Stomach (tissue), 9 donors: Measurements from ENCODE around the gene RXRA. TPM values are rescaled to one million over a fixed set of nuclear protein-coding genes. Genes with fewer than 3 reads are reported as not detected.
A peak's percentile ranks its signal among the peaks of the same experiment; 100 is the strongest.

Experiments
- DNase-seq, 2 donors: peaks; one replicate each; pipeline versions ENCODE4 v3.0.0 to v3.0.0-alpha.2; 2013 to 2019
- H3K27ac ChIP-seq, 5 donors: fragments of 200-600 bp in 4 of 5; sonication (generic) in 4 of 5; one replicate each; pipeline ENCODE4 v1.5.1; 2013 to 2019; ENCODE audit warnings: mild to moderate bottlenecking in 1 of 5, moderate library complexity in 1 of 5
- H3K27me3 ChIP-seq, 3 donors: fragments of 200-600 bp; sonication (generic); one replicate each; pipeline ENCODE4 v1.5.1; 2017 to 2019; ENCODE audit warnings: mixed run types in 1 of 3
- H3K36me3 ChIP-seq, 4 donors: fragments of 200-600 bp; sonication (generic); 1 replicate in 3 of 4; 2 replicates in 1 of 4; pipeline ENCODE4 v1.5.1; 2016 to 2019
- H3K4me1 ChIP-seq, 4 donors: fragments of 200-600 bp; sonication (generic); one replicate each; pipeline ENCODE4 v1.5.1; 2016 to 2019
- H3K4me3 ChIP-seq, 4 donors: fragments of 200-600 bp; sonication (generic) in 3 of 4; one replicate each; pipeline ENCODE4 v1.5.1; 2016 to 2019; ENCODE audit warnings: mild to moderate bottlenecking in 1 of 4
- H3K9me3 ChIP-seq, 4 donors: fragments of 200-600 bp; sonication (generic); one replicate each; pipeline ENCODE4 v1.5.1; 2016 to 2019
- CTCF ChIP-seq, 7 experiments: fragments of 450-650 bp in 4 of 7; fragments of 200-600 bp in 3 of 7; sonication (generic) in 3 of 7; IDR thresholded peaks; one replicate each; pipeline ENCODE4 v1.5.1; 2016 to 2019; ENCODE audit warnings: antibody characterized with exemption in 7 of 7, control low read depth in 2 of 7, mild to moderate bottlenecking in 1 of 7
- EP300 ChIP-seq: sonication (generic); formaldehyde crosslinking; IDR thresholded peaks from one replicate; pipeline ENCODE4 v1.6.1; 2017; ENCODE audit warnings: antibody characterized with exemption
- POLR2A ChIP-seq, 4 donors: fragments of 450-650 bp; IDR thresholded peaks; one replicate each; pipeline ENCODE4 v1.6.1; 2016; ENCODE audit warnings: antibody characterized with exemption in 4 of 4, control low read depth in 2 of 4, mild to moderate bottlenecking in 1 of 4, moderate library complexity in 1 of 4
- POLR2AphosphoS5 ChIP-seq, 3 donors: sonication (generic); formaldehyde crosslinking; IDR thresholded peaks; one replicate each; pipeline ENCODE4 v1.6.1; 2016; ENCODE audit warnings: antibody characterized with exemption in 3 of 3
- WGBS, 5 donors: extraction: QIAGEN DNeasy Blood & Tissue Kit in 3 of 5; methylation state at CpG; one replicate each; pipeline versions ENCODE4 v1.1.5 to v1.1.7; 2013 to 2018; 5-methylcytosine and 5-hydroxymethylcytosine counted together
- intact Hi-C: fragments of 100-400 bp; cut with DNase I; formaldehyde crosslinking; loops from one replicate; pipeline ENCODE4 v1.15.1; 2023; ENCODE audit warnings: low total_unique reads
- polyA plus RNA-seq, 3 donors: library from polyadenylated mRNA; stranded (reverse); fragments of 200-250 nt; gene quantifications; one replicate each; pipeline ENCODE4 v1.2.3, GENCODE V29; 2013
- total RNA-seq, 5 donors: library from RNA; depleted of rRNA; stranded (reverse); fragments of >200 nt; gene quantifications; one replicate each; pipeline versions ENCODE4 v1.1.0 to v1.2.3, GENCODE V29; 2014 to 2016
- donor health status: healthy with polysubstance abuse.
- donor health status: Bipolar disorder and iron deficiency.
- donor health status: healthy.

The RXRA gene
- total and polyA plus RNA-seq, 8 donors, result 14.0 to 68.4 (median 29.3) TPM

DNA sequence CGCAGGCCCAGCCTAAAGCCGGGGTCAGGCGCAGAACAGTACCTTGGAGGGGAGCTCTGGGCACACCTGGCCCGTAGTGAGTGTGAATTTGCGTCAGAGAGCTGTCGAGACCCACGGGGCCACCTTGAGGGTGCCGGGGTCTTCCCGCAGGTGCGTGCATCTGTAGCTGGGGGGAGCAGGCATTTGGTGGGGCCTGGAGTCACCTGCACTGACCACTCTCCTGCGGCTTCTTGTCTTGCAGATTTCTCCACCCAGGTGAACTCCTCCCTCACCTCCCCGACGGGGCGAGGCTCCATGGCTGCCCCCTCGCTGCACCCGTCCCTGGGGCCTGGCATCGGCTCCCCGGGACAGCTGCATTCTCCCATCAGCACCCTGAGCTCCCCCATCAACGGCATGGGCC lies 75.1 kb downstream of the RXRA start:
- intact Hi-C loops, result no loop called here
- Histone ChIP-seq H3K36me3 (peaks cover 0 to 19% (median 14%) of the 10 kb centered on the region in 4 donors), H3K4me3 (no peak overlapping the region), H3K27me3 (no peaks in the 10 kb centered on the region), H3K27ac (no peak overlapping the region), H3K9me3 (peaks cover 0 to 8% (median 0%) of the 10 kb centered on the region in 4 donors), H3K4me1 (peaks cover 48 to 96% (median 71%) of the 10 kb centered on the region in 4 donors)
- WGBS, 5 donors, result 92 to 97% (median 94%) methylated on average over 14 to 19 of the region's 19 CpGs
- TF ChIP-seq CTCF (IDR thresholded peaks at IDR 0.05), result no peak
- no peak for TF ChIP-seq EP300
- TF ChIP-seq POLR2AphosphoS5 (IDR thresholded peaks at IDR 0.05), result no peak
- no peak for DNase-seq

DNA sequence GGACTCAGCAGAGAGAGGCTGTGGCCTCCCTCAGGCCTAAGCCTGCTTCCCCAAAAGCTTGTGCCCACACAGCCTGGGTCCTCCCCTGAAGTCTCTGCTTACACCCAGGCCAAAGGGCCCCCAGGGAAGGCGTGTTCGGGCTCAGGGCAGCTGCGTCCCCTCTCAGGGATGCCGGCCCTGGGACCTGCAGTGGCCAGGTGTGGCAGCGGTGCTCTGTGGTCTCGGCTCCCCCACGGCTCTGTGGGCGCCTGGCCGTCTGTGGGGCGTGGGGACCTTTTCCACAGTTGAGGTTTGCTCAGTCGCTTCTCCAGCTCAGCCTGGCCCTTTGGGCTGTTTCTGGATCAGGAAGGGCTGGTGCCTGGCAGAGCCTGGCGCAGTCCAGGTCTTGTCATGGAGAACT lies 75.9 kb downstream of the RXRA start:
- H3K9me3 ChIP-seq, result peaks cover 0 to 8% (median 0%) of the 10 kb centered on the region in 4 donors
- intact Hi-C loops, result no loop called here
- no peaks in the 10 kb centered on the region for H3K27me3 ChIP-seq
- peak overlapping the region in 2 of 5 donors; percentile 2 to 85 for H3K27ac ChIP-seq
- no peak overlapping the region for H3K4me3 ChIP-seq
- H3K4me1 ChIP-seq, result peaks cover 48 to 96% (median 71%) of the 10 kb centered on the region in 4 donors
- 91 to 97% (median 92%) methylated on average over 6 to 12 of the region's 12 CpGs for WGBS, 5 donors
- TF ChIP-seq CTCF (IDR thresholded peaks at IDR 0.05) (no peak), POLR2A (IDR thresholded peaks at IDR 0.05) (no peak), EP300 (no peak), POLR2AphosphoS5 (IDR thresholded peaks at IDR 0.05) (no peak)
- H3K36me3 ChIP-seq, result peaks cover 0 to 19% (median 14%) of the 10 kb centered on the region in 4 donors
- no peak for DNase-seq

GRCh38 chr9:134403292-134403681 lies 77.0 kb downstream of the RXRA start:
- peaks cover 0 to 8% (median 0%) of the 10 kb centered on the region in 4 donors for H3K9me3 ChIP-seq
- peaks cover 58 to 96% (median 78%) of the 10 kb centered on the region in 4 donors for H3K4me1 ChIP-seq
- intact Hi-C loops, result no loop called here
- peaks cover under 1 to 24% (median 18%) of the 10 kb centered on the region in 4 donors for H3K36me3 ChIP-seq
- no peak overlapping the region for H3K4me3 ChIP-seq
- DNase-seq, result peak in 1 of 2 donors; percentile 64
- 38 to 62% (median 50%) methylated on average over 7 to 11 of the region's 11 CpGs for WGBS, 5 donors
- TF ChIP-seq CTCF (IDR thresholded peaks at IDR 0.05) (no peak), POLR2AphosphoS5 (IDR thresholded peaks at IDR 0.05) (no peak), EP300 (no peak), POLR2A (IDR thresholded peaks at IDR 0.05) (no peak)
- H3K27ac ChIP-seq, result peak overlapping the region in 4 of 5 donors; percentile 42 to 85 (median 74)
- H3K27me3 ChIP-seq, result no peaks in the 10 kb centered on the region

DNA sequence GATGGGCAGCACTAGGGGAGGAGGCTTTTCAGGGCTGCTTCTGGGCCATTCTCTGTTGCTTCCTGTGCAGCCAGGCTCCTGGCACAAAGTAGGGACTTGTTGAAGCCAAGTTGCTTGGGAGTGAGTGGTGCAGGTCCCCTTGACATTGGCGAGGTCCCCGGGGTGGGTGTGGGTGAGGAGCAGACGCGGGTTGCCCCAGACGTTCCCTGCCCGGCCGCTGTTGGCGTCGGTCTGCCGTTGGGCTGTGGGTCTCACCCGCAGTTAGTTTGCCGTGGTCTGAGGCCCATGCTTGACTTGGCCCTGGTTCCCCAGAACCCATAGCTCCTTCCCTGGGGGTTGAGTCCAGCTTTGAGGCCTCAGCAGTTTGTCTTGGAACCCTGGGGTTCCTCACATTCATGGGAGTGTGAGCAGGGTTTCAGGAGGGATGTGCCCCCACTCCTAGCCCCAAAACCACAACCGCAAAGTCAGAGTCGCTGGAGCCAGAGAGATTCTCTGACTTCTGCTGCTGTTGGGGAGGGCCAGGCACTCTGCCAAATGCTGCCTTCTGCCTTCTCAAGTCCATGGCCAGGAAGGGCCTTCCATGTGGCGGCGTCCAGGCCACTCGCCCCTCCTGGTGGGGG lies 77.5 kb downstream of the RXRA start:
- peaks cover 63 to 96% (median 82%) of the 10 kb centered on the region in 4 donors for H3K4me1 ChIP-seq
- 36 to 53% (median 45%) methylated on average over 11 to 17 of the region's 17 CpGs for WGBS, 5 donors

More for the DNA sequence above, 77.5 kb downstream of the RXRA start:
- intact Hi-C loops, result no loop called here
- peaks cover 6 to 29% (median 23%) of the 10 kb centered on the region in 4 donors for H3K36me3 ChIP-seq
- no peak for TF ChIP-seq POLR2A (IDR thresholded peaks at IDR 0.05)
- no peak for TF ChIP-seq EP300
- TF ChIP-seq CTCF (IDR thresholded peaks at IDR 0.05), result no peak
- no peak for TF ChIP-seq POLR2AphosphoS5 (IDR thresholded peaks at IDR 0.05)
- peak overlapping the region in 4 of 5 donors; percentile 42 to 85 (median 74) for H3K27ac ChIP-seq
- H3K27me3 ChIP-seq, result no peaks in the 10 kb centered on the region
- DNase-seq, result peak; percentile 63 to 78
- no peak overlapping the region for H3K4me3 ChIP-seq
- peaks cover 0 to 6% (median 0%) of the 10 kb centered on the region in 4 donors for H3K9me3 ChIP-seq
